A549 (cell line): ENCODE data around the gene ARID3A. TPM values are rescaled to one million over a fixed set of nuclear protein-coding genes. Genes with fewer than 3 reads are reported as not detected.

Source experiments
- ATAC-seq, 2 experiments: fragments of 200-7000 bp in 1 of 2; fragments of >200 bp in 1 of 2; cut with Nextera tagmentation in 1 of 2; cut with Tn5 transposase in 1 of 2; 3 replicates each; pipeline versions ENCODE4 v1.8.0 to v1.9.1; 2018 to 2020; ENCODE audit warnings: mild to moderate bottlenecking in 1 of 2, moderate library complexity in 1 of 2
- CTCF ChIA-PET: fragments of 300-600 bp; sonication (Branson Sonifier 250); formaldehyde crosslinking; extraction: SDS; loops from one replicate; lab custom pipeline; 2021; ENCODE audit warnings: antibody characterized with exemption, inconsistent platforms; lab: Yijun Ruan, JAX
- POLR2A ChIA-PET: fragments of 350-600 bp; formaldehyde crosslinking; extraction: SDS; loops from one replicate; lab custom pipeline; 2021; ENCODE audit warnings: antibody characterized with exemption, inconsistent platforms; lab: Yijun Ruan, JAX
- DNase-seq, 2 experiments: peaks; one replicate each; pipeline versions ENCODE4 v3.0.0 to v3.0.0-alpha.2; 2011 to 2016; ENCODE audit warnings: low read depth in 1 of 2, low spot score in 1 of 2
- FAIRE-seq: peaks from 2 replicates; lab custom pipeline; 2011; peaks lifted over from hg19 to GRCh38; lab: Jason Lieb, UNC
- H3K27ac ChIP-seq, 2 experiments: fragments of >200 bp; sonication (Bioruptor Twin); formaldehyde crosslinking; 3 replicates each; pipeline ENCODE4 v1.5.1; 2016 to 2017
- H3K4me1 ChIP-seq: fragments of >200 bp; sonication (Bioruptor Twin); formaldehyde crosslinking; 3 replicates; pipeline ENCODE4 v1.6.1; 2016
- H3K4me2 ChIP-seq: fragments of >200 bp; sonication (Bioruptor Twin); formaldehyde crosslinking; 3 replicates; pipeline ENCODE4 v1.6.1; 2016
- H3K4me3 ChIP-seq: fragments of >200 bp; sonication (Bioruptor Twin); formaldehyde crosslinking; 3 replicates; pipeline ENCODE4 v1.5.1; 2016
- H3K9me3 ChIP-seq: fragments of >200 bp; sonication (Bioruptor Twin); formaldehyde crosslinking; 3 replicates; pipeline ENCODE4 v1.6.1; 2016
- BHLHE40 ChIP-seq: IDR thresholded peaks from 2 replicates; pipeline ENCODE4 v1.6.1; 2012; ENCODE audit warnings: low read depth, low read length, inconsistent platforms
- CEBPB ChIP-seq, 2 experiments: fragments of >200 bp in 1 of 2; sonication (Bioruptor Twin) in 1 of 2; formaldehyde crosslinking in 1 of 2; IDR thresholded peaks; 2 replicates each; pipeline ENCODE4 v1.6.1; 2012 to 2016
- CHD2 ChIP-seq: fragments of 150-350 bp; IDR thresholded peaks from 2 replicates; pipeline ENCODE4 v1.6.1; 2014; ENCODE audit warnings: low read length; ENCODE audit not compliant: partially characterized antibody
- EHF ChIP-seq: fragments of 250-450 bp; sonication (Bioruptor Pico); IDR thresholded peaks from 2 replicates; pipeline ENCODE4 v1.5.0; 2020; ENCODE audit warnings: mild to moderate bottlenecking
- EHMT2 ChIP-seq: fragments of 200-600 bp; sonication (generic); IDR thresholded peaks from 2 replicates; pipeline ENCODE4 v1.6.1; 2016; ENCODE audit warnings: antibody characterized with exemption, low read depth, mild to moderate bottlenecking, moderate library complexity
- FOSL2 ChIP-seq, 2 experiments: fragments of 450-650 bp in 1 of 2; fragments of >200 bp in 1 of 2; sonication (Bioruptor Twin) in 1 of 2; formaldehyde crosslinking; IDR thresholded peaks; 2 replicates each; pipeline versions ENCODE4 v1.5.0 to v1.6.1; 2016 to 2020; ENCODE audit warnings: mild to moderate bottlenecking in 1 of 2, moderate library complexity in 1 of 2
- FOXS1 ChIP-seq: fragments of 250-450 bp; sonication (Bioruptor Pico); IDR thresholded peaks from 2 replicates; pipeline ENCODE4 v1.5.0; 2020; ENCODE audit warnings: mild to moderate bottlenecking, moderate library complexity
- GATA3 ChIP-seq: IDR thresholded peaks from 2 replicates; pipeline ENCODE4 v1.6.1; 2012; ENCODE audit warnings: borderline replicate concordance
- HDAC2 ChIP-seq: fragments of 200-600 bp; sonication (generic); IDR thresholded peaks from 2 replicates; pipeline ENCODE4 v1.6.1; 2016
- HEYL ChIP-seq: fragments of 250-450 bp; sonication (Bioruptor Pico); IDR thresholded peaks from 2 replicates; pipeline ENCODE4 v1.8.0; 2021; ENCODE audit warnings: mild to moderate bottlenecking, moderate library complexity
- HOXB13 ChIP-seq: fragments of 250-450 bp; sonication (Bioruptor Pico); IDR thresholded peaks from 2 replicates; pipeline ENCODE4 v1.5.0; 2020; ENCODE audit warnings: low read depth, mild to moderate bottlenecking, moderate library complexity
- JUN ChIP-seq, 2 experiments: fragments of >200 bp; sonication (Bioruptor Twin); formaldehyde crosslinking; IDR thresholded peaks; 2 replicates in 1 of 2; 3 replicates in 1 of 2; pipeline ENCODE4 v1.6.1; 2016 to 2017
- KDM5A ChIP-seq: fragments of 200-600 bp; sonication (generic); IDR thresholded peaks from 2 replicates; pipeline ENCODE4 v1.6.1; 2016; ENCODE audit warnings: antibody characterized with exemption, mild to moderate bottlenecking
- MAFK ChIP-seq: fragments of 450-650 bp; IDR thresholded peaks from 2 replicates; pipeline ENCODE4 v1.6.1; 2014; ENCODE audit not compliant: partially characterized antibody
- MYC ChIP-seq: IDR thresholded peaks from 2 replicates; pipeline ENCODE4 v1.6.1; 2012; ENCODE audit warnings: mild to moderate bottlenecking, inconsistent platforms, low read length, improper control_type of control experiment, borderline replicate concordance
- NR3C1 ChIP-seq: fragments of >200 bp; sonication (Bioruptor Twin); formaldehyde crosslinking; IDR thresholded peaks from 3 replicates; pipeline ENCODE4 v1.6.1; 2017
- POLR2AphosphoS2 ChIP-seq: conservative IDR thresholded peaks from 2 replicates; pipeline ENCODE4 v1.6.1; 2012; ENCODE audit warnings: low read length, improper control_type of control experiment, inconsistent platforms
- RAD21 ChIP-seq, 2 experiments: fragments of >200 bp in 1 of 2; sonication (Bioruptor Twin) in 1 of 2; formaldehyde crosslinking in 1 of 2; IDR thresholded peaks in 1 of 2; conservative IDR thresholded peaks in 1 of 2; 2 replicates in 1 of 2; 3 replicates in 1 of 2; pipeline ENCODE4 v1.6.1; 2012 to 2018; ENCODE audit warnings: inconsistent platforms in 1 of 2
- RCOR1 ChIP-seq: fragments of 150-350 bp; IDR thresholded peaks from 2 replicates; pipeline ENCODE4 v1.6.1; 2014; ENCODE audit warnings: antibody characterized with exemption, low read length, low read depth
- RFX5 ChIP-seq: fragments of 450-650 bp; IDR thresholded peaks from 2 replicates; pipeline ENCODE4 v1.7.1; 2014; ENCODE audit warnings: antibody characterized with exemption, mild to moderate bottlenecking, moderate library complexity
- SMC3 ChIP-seq: fragments of >200 bp; sonication (Bioruptor Twin); formaldehyde crosslinking; IDR thresholded peaks from 3 replicates; pipeline ENCODE4 v1.6.1; 2018; ENCODE audit warnings: inconsistent platforms
- SREBF2 ChIP-seq: fragments of 450-650 bp; IDR thresholded peaks from 2 replicates; pipeline ENCODE4 v1.6.1; 2014; ENCODE audit warnings: mild to moderate bottlenecking, moderate library complexity
- TP53 ChIP-seq: fragments of 250-450 bp; sonication (Bioruptor Pico); IDR thresholded peaks from 2 replicates; pipeline ENCODE4 v1.5.0; 2021; ENCODE audit warnings: mild to moderate bottlenecking, moderate library complexity
- ZSCAN20 ChIP-seq: fragments of 250-450 bp; sonication (Bioruptor Pico); IDR thresholded peaks from 2 replicates; pipeline ENCODE4 v1.8.0; 2022; ENCODE audit warnings: mild to moderate bottlenecking, moderate library complexity
- WGBS: methylation state at CpG from one replicate; pipeline ENCODE4 v1.1.6; 2017; ENCODE audit errors: missing lambda C conversion rate; 5-methylcytosine and 5-hydroxymethylcytosine counted together
- polyA plus RNA-seq, 4 experiments: library from polyadenylated mRNA; depleted of rRNA in 3 of 4; stranded (reverse); fragments of >200 nt; fragmentation: RNase III in 1 of 4; extraction: RNeasy Plus Mini Kit Qiagen cat#74134 plus additional on column Dnase treatment in 1 of 4; gene quantifications; 2 replicates in 3 of 4; 3 replicates in 1 of 4; pipeline ENCODE4 v1.2.3, GENCODE V29; 2011 to 2017
- TF ChIP-seq, protein P1 (sequence below): IDR thresholded peaks from 2 replicates; pipeline ENCODE4 v1.6.1; 2012
- TF ChIP-seq, protein P2 (sequence below): fragments of 450-650 bp; IDR thresholded peaks from 2 replicates; pipeline ENCODE4 v1.6.1; 2014; ENCODE audit warnings: antibody characterized with exemption
- TF ChIP-seq, protein P3 (sequence below): fragments of 150-350 bp; IDR thresholded peaks from 2 replicates; pipeline ENCODE4 v1.6.1; 2014; ENCODE audit warnings: low read depth, mild to moderate bottlenecking, low read length
- TF ChIP-seq, protein P4 (sequence below): fragments of 250-450 bp; sonication (Bioruptor Pico); IDR thresholded peaks from 2 replicates; pipeline ENCODE4 v1.5.0; 2021; ENCODE audit warnings: mild to moderate bottlenecking, moderate library complexity, borderline replicate concordance

Gene ARID3A
- polyA plus RNA-seq, 2 of the 4 experiments (the other 2 are of a cell fraction): 3.3 to 6.1 TPM

DNA sequence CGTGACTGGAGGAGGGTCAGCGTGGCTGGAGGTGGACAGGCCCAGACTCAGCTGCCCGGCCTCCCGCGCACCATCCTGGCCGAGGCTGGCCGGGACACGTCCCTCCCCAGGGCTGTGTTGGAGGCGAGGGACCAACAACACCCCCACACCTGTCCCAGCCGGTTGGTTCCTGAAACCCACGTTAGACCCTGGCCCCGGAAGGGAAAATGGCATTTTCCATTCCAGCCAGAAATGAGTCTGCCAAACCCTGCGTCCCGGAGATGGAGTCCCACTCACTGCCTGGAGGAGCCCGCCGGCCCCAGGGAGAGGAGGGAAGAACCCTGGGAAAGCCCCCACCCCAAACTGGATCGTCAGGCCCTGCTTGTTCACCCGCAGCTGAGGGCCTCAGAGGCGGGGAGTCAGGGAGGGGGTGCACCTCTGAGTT is 53.5 kb downstream of the ARID3A start:
- CTCF ChIA-PET: interaction anchor here (0.8 to 1.4 kb wide), 3 partner anchors 9 to 56 kb away, joined by 3 to 4 read pairs (median 4); no protein-coding TSS in a partner anchor
- DNase-seq: no peak
- Histone ChIP-seq H3K4me2 (no peak overlapping the region), H3K9me3 (no peaks in the 10 kb centered on the region), H3K4me1 (peaks cover 21% of the 10 kb centered on the region), H3K27ac (no peak overlapping the region), H3K4me3 (no peak overlapping the region)
- 90% methylated on average over 13 of the region's 19 CpGs for WGBS
- no peak for FAIRE-seq
- no peak for ATAC-seq
- TF ChIP-seq HEYL (CRISPR knock-in tag) (no peak), HOXB13 (CRISPR knock-in tag) (no peak), KDM5A (no peak), FOXS1 (CRISPR knock-in tag) (no peak), MYC (no peak), SREBF2 (no peak)
- TF ChIP-seq, protein P1, sequence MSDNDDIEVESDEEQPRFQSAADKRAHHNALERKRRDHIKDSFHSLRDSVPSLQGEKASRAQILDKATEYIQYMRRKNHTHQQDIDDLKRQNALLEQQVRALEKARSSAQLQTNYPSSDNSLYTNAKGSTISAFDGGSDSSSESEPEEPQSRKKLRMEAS: no peak
- POLR2A ChIA-PET: no interaction called here

DNA sequence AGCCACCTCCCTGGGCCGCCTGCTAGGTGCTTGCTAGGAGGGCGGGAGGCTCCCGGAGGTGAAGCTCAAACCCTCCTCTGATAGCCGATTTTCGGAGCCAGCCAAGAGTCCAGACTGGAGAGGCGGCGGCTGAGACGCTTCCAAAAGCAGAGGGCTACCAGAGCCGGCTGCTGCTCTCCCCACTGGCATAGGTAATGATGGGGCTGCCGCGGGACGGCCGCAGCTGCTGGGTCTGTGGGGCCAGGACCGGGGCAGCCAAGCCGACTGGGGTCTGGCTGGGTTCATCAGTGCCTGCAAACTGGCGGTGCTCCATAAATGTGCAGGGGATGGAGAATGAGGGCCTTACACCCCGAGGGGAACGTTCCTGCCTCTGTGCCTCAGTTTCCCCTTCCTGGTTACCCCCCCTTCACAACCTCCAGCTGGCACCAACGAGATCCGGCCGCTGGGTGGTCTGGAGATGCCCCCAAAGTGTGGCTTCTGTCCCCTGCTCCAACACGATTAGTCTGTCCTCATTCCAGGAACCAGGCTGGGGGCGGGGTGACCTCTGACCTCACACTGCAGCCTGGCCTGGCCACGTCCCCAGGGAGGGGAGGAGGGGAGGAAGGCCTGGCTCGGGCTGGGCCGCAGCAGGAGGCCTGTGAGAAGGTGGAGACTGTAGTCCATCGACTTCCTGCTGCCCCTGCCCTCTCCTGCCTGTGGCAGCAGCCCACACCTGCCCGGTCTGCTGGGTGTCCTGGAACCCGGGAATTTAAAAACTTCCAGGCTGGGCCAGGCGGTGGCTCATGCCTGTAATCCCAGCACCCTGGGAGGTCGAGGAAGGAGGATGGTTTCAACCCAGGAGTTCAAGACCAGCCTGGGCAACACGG is 54.5 kb downstream of the ARID3A start:
- peaks cover 25% of the 10 kb centered on the region for H3K4me1 ChIP-seq
- peak overlapping the region; percentile 32; the same call in 1 of the 3 replicates for H3K4me2 ChIP-seq
- H3K27ac ChIP-seq: peak overlapping the region in 1 of 2 experiments; percentile 70; a peak in 3 of 6 replicates
- no peaks in the 10 kb centered on the region for H3K9me3 ChIP-seq
- TF ChIP-seq NR3C1 (no peak), EHMT2 (no peak), TP53 (CRISPR knock-in tag) (no peak), POLR2AphosphoS2 (no peak), RCOR1 (no peak), EHF (no peak)
- TF ChIP-seq, protein P2, sequence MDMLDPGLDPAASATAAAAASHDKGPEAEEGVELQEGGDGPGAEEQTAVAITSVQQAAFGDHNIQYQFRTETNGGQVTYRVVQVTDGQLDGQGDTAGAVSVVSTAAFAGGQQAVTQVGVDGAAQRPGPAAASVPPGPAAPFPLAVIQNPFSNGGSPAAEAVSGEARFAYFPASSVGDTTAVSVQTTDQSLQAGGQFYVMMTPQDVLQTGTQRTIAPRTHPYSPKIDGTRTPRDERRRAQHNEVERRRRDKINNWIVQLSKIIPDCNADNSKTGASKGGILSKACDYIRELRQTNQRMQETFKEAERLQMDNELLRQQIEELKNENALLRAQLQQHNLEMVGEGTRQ: no peak
- TF ChIP-seq, protein P3, sequence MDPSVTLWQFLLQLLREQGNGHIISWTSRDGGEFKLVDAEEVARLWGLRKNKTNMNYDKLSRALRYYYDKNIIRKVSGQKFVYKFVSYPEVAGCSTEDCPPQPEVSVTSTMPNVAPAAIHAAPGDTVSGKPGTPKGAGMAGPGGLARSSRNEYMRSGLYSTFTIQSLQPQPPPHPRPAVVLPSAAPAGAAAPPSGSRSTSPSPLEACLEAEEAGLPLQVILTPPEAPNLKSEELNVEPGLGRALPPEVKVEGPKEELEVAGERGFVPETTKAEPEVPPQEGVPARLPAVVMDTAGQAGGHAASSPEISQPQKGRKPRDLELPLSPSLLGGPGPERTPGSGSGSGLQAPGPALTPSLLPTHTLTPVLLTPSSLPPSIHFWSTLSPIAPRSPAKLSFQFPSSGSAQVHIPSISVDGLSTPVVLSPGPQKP: no peak
- TF ChIP-seq, all 56 proteins: peak for 0
- no peak for FAIRE-seq
- DNase-seq: peak in 1 of 2 experiments; percentile 56
- ChIA-PET POLR2A (no interaction called here), CTCF (interaction anchor here (0.8 to 4.1 kb wide), 4 partner anchors 10 to 57 kb away, joined by 3 to 28 read pairs (median 4); no protein-coding TSS in a partner anchor)
- no peak overlapping the region for H3K4me3 ChIP-seq
- WGBS: 35% methylated on average over 7 of the region's 32 CpGs
- peak in 1 of 2 experiments; percentile 8; a peak in 1 of 6 replicates for ATAC-seq

DNA sequence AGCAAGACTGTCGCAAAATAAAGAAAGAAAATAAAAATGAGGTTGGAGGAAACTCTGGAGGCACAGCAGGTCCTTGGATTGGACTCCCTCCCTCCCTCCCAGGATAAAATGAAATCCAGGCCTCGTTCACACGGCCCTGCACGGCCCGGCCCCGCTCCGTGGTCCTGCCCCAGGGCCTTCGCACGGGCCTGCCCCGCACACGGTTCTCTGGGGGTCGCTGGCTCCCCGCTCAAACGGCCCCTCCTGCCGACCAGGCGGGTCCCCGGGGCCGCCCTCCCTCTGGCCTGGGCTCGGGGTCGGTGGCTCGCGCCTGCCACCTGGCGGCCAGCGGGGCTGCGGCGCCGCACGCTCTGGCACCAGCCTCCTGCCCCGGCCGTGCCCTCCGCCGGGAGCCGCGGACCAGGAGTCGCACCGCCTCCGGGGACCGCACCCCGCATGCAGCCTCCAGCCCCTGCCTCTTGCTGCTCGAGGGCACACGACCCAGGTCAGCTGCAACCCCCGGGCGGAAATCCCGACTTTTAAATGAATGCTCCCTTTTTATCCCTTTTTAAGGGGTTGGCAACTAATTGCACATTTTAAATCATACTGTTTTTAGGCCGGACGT is 56.8 kb downstream of the ARID3A start:
- DNase-seq (peak; percentile 52 to 80), ATAC-seq (peak; percentile 86 to 87), FAIRE-seq (no peak)
- POLR2A ChIA-PET: no interaction called here
- Histone ChIP-seq H3K4me3 (peak overlapping the region; percentile 37), H3K4me1 (peaks cover 26% of the 10 kb centered on the region), H3K9me3 (no peaks in the 10 kb centered on the region), H3K4me2 (peak overlapping the region; percentile 85), H3K27ac (peak overlapping the region; percentile 74 to 100)
- 14% methylated on average over 12 of the region's 46 CpGs for WGBS
- CTCF ChIA-PET: interaction anchor here (0.7 to 5.4 kb wide), 13 partner anchors 8 to 128 kb away, joined by 3 to 93 read pairs (median 4); no protein-coding TSS in a partner anchor
- TF ChIP-seq SMC3 (peak; percentile 100), CHD2 (no peak), EHMT2 (no peak), MAFK (no peak), FOXS1 (CRISPR knock-in tag) (no peak), CEBPB (IDR thresholded peaks at IDR 0.05) (no peak), EHF (no peak), JUN (IDR thresholded peaks at IDR 0.05) (no peak; a peak in 1 of 5 replicates), RAD21 (conservative IDR thresholded peaks at IDR 0.05 in 1 of 2, IDR thresholded peaks at IDR 0.05 in 1 of 2) (peak; percentile 80 to 98), HEYL (CRISPR knock-in tag) (no peak), BHLHE40 (no peak), NR3C1 (no peak), GATA3 (no peak), FOSL2 (IDR thresholded peaks at IDR 0.05) (no peak), FOSL2 (CRISPR knock-in tag; IDR thresholded peaks at IDR 0.05) (no peak), RFX5 (no peak), ZSCAN20 (CRISPR knock-in tag) (no peak), HDAC2 (no peak)
- TF ChIP-seq, protein P1: peak; percentile 61; the same call in 1 of the 2 replicates
- TF ChIP-seq, protein P4, sequence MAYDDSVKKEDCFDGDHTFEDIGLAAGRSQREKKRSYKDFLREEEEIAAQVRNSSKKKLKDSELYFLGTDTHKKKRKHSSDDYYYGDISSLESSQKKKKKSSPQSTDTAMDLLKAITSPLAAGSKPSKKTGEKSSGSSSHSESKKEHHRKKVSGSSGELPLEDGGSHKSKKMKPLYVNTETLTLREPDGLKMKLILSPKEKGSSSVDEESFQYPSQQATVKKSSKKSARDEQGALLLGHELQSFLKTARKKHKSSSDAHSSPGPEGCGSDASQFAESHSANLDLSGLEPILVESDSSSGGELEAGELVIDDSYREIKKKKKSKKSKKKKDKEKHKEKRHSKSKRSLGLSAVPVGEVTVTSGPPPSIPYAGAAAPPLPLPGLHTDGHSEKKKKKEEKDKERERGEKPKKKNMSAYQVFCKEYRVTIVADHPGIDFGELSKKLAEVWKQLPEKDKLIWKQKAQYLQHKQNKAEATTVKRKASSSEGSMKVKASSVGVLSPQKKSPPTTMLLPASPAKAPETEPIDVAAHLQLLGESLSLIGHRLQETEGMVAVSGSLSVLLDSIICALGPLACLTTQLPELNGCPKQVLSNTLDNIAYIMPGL: no peak
